Measurements from ENCODE around the gene SCUBE3. TPM values are rescaled to one million over a fixed set of nuclear protein-coding genes. Genes with fewer than 3 reads are reported as not detected.

The SCUBE3 gene
- total RNA-seq, 2 donors from 2014 or later = 75.6 to 101 TPM

- no peak overlapping the region for H3K27ac ChIP-seq
- H3K9me3 ChIP-seq = no peaks in the 10 kb centered on the region
- TF ChIP-seq CTCF (IDR thresholded peaks at IDR 0.05) = no peak
- ATAC-seq (ENCODE audit: insufficient number of reproducible peaks, low FRiP score, low read depth) (no peak), DNase-seq (ENCODE audit: low spot score) (no peak)
- H3K36me3 ChIP-seq = no peaks in the 10 kb centered on the region
- no peak overlapping the region for H3K4me3 ChIP-seq
- H3K4me1 ChIP-seq (ENCODE audit: control insufficient read depth in 1 of 2, low read depth in 2 of 2) = no peaks in the 10 kb centered on the region
- no peaks in the 10 kb centered on the region for H3K27me3 ChIP-seq (replicated peaks; ENCODE audit: insufficient read depth)
These were observed 13.9 kb upstream of the SCUBE3 start for GRCh38 chr6:35199866-35200265.

- H3K9me3 ChIP-seq = no peaks in the 10 kb centered on the region
- no peak for TF ChIP-seq CTCF (IDR thresholded peaks at IDR 0.05)
- no peaks in the 10 kb centered on the region for H3K27me3 ChIP-seq (replicated peaks; ENCODE audit: insufficient read depth)
- no peak overlapping the region for H3K4me3 ChIP-seq
- no peak for ATAC-seq (ENCODE audit: insufficient number of reproducible peaks, low FRiP score, low read depth)
- no peaks in the 10 kb centered on the region for H3K36me3 ChIP-seq
- H3K4me1 ChIP-seq (ENCODE audit: control insufficient read depth in 1 of 2, low read depth in 2 of 2) = no peaks in the 10 kb centered on the region
- H3K27ac ChIP-seq = no peak overlapping the region
- DNase-seq (ENCODE audit: low spot score) = no peak
These were observed 11.7 kb upstream of the SCUBE3 start for GRCh38 chr6:35202066-35202546.

- no peak for DNase-seq (ENCODE audit: low spot score)
- no peak overlapping the region for H3K4me3 ChIP-seq
- H3K4me1 ChIP-seq (ENCODE audit: control insufficient read depth in 1 of 2, low read depth in 2 of 2) = peaks cover 0 to 1% of the 10 kb centered on the region in 2 donors
- H3K36me3 ChIP-seq = no peaks in the 10 kb centered on the region
- ATAC-seq (ENCODE audit: insufficient number of reproducible peaks, low FRiP score, low read depth) = no peak
- no peak overlapping the region for H3K27ac ChIP-seq
- no peak for TF ChIP-seq CTCF (IDR thresholded peaks at IDR 0.05)
- no peaks in the 10 kb centered on the region for H3K27me3 ChIP-seq (replicated peaks; ENCODE audit: insufficient read depth)
- H3K9me3 ChIP-seq = no peaks in the 10 kb centered on the region
These were observed 10.5 kb upstream of the SCUBE3 start for GRCh38 chr6:35203152-35203670.

GRCh38 chr6:35203680-35204079, 10.1 kb upstream of the SCUBE3 start:
- DNase-seq (ENCODE audit: low spot score) (no peak), ATAC-seq (ENCODE audit: insufficient number of reproducible peaks, low FRiP score, low read depth) (no peak)
- H3K27me3 ChIP-seq (replicated peaks; ENCODE audit: insufficient read depth) = no peaks in the 10 kb centered on the region
- TF ChIP-seq CTCF (IDR thresholded peaks at IDR 0.05) = no peak
- no peaks in the 10 kb centered on the region for H3K36me3 ChIP-seq
- H3K4me3 ChIP-seq = no peak overlapping the region
- peaks cover 0 to 6% of the 10 kb centered on the region in 2 donors for H3K4me1 ChIP-seq (ENCODE audit: control insufficient read depth in 1 of 2, low read depth in 2 of 2)
- no peak overlapping the region for H3K27ac ChIP-seq
- no peaks in the 10 kb centered on the region for H3K9me3 ChIP-seq

GRCh38 chr6:35206346-35206745, 7.4 kb upstream of the SCUBE3 start:
- Histone ChIP-seq H3K9me3 (no peaks in the 10 kb centered on the region), H3K4me3 (no peak overlapping the region), H3K27ac (no peak overlapping the region), H3K4me1 (ENCODE audit: control insufficient read depth in 1 of 2, low read depth in 2 of 2) (peaks cover 0 to 6% of the 10 kb centered on the region in 2 donors), H3K27me3 (replicated peaks; ENCODE audit: insufficient read depth) (no peaks in the 10 kb centered on the region), H3K36me3 (no peaks in the 10 kb centered on the region)
- TF ChIP-seq CTCF (IDR thresholded peaks at IDR 0.05) = no peak
- ATAC-seq (ENCODE audit: insufficient number of reproducible peaks, low FRiP score, low read depth) (no peak), DNase-seq (ENCODE audit: low spot score) (no peak)
